OCI-LY1 (cell line): Measurements from ENCODE around the gene GALNT17.

Source experiments
- H2AFZ ChIP-seq: fragments of 200-600 bp; sonication (generic), shearing (Covaris generic); 2 replicates; pipeline ENCODE4 v1.6.0; 2014; ENCODE audit warnings: antibody characterized with exemption, mild to moderate bottlenecking, low read length
- H3F3A ChIP-seq: fragments of 200-600 bp; sonication (generic), shearing (Covaris generic); 2 replicates; pipeline ENCODE4 v1.6.0; 2014; ENCODE audit warnings: mild to moderate bottlenecking, antibody characterized with exemption, low read length, moderate library complexity; ENCODE audit not compliant: insufficient read depth
- H3K27ac ChIP-seq: fragments of 200-600 bp; sonication (generic); 2 replicates; pipeline ENCODE4 v1.5.1; 2014; ENCODE audit warnings: low read length, mixed run types, mild to moderate bottlenecking, low read depth; ENCODE audit not compliant: poor library complexity, severe bottlenecking
- H3K27me3 ChIP-seq: fragments of 200-600 bp; sonication (generic); 2 replicates; pipeline ENCODE4 v1.6.0; 2014; ENCODE audit warnings: antibody characterized with exemption, mild to moderate bottlenecking, low read length, moderate library complexity; ENCODE audit not compliant: insufficient read depth
- H3K36me3 ChIP-seq: fragments of 200-600 bp; sonication (generic); 2 replicates; pipeline ENCODE4 v1.6.1; 2014; ENCODE audit warnings: mild to moderate bottlenecking, antibody characterized with exemption, low read length, moderate library complexity, mixed read lengths; ENCODE audit not compliant: insufficient read depth
- H3K4me1 ChIP-seq: fragments of 200-600 bp; sonication (generic); 2 replicates; pipeline ENCODE4 v1.5.1; 2014; ENCODE audit warnings: mild to moderate bottlenecking, low read length, moderate library complexity; ENCODE audit not compliant: insufficient read depth, severe bottlenecking
- H3K4me2 ChIP-seq: fragments of 200-600 bp; sonication (generic), shearing (Covaris generic); 2 replicates; pipeline ENCODE4 v1.6.1; 2014; ENCODE audit warnings: low read length
- H3K4me3 ChIP-seq: fragments of 200-600 bp; sonication (generic); 2 replicates; pipeline ENCODE4 v1.5.1; 2014; ENCODE audit warnings: low read length, low read depth, mild to moderate bottlenecking, mixed read lengths; ENCODE audit not compliant: poor library complexity, severe bottlenecking
- H3K79me2 ChIP-seq: fragments of 200-600 bp; shearing (Covaris generic); 2 replicates; pipeline ENCODE4 v1.6.1; 2016; ENCODE audit warnings: mixed run types, low read length, mixed read lengths; ENCODE audit not compliant: insufficient read depth
- H3K9ac ChIP-seq: fragments of 200-600 bp; sonication (generic), shearing (Covaris generic); 2 replicates; pipeline ENCODE4 v1.6.1; 2014; ENCODE audit warnings: mild to moderate bottlenecking, low read length, mixed read lengths
- H3K9me2 ChIP-seq: fragments of 200-600 bp; sonication (generic), shearing (Covaris generic); 2 replicates; pipeline ENCODE4 v1.6.1; 2014; ENCODE audit warnings: low read depth, mild to moderate bottlenecking, low read length, mixed read lengths
- H3K9me3 ChIP-seq: fragments of 200-600 bp; shearing (Covaris generic); 2 replicates; pipeline ENCODE4 v1.6.1; 2014; ENCODE audit warnings: low read length, mixed read lengths
- H4K20me1 ChIP-seq: fragments of 200-600 bp; sonication (generic), shearing (Covaris generic); 2 replicates; pipeline ENCODE4 v1.6.0; 2016; ENCODE audit warnings: mild to moderate bottlenecking, low read length; ENCODE audit not compliant: insufficient read depth
- EZH2 ChIP-seq: fragments of 200-600 bp; sonication (generic), shearing (Covaris generic); IDR thresholded peaks from 2 replicates; pipeline ENCODE4 v1.8.0; 2017; ENCODE audit warnings: borderline replicate concordance, mixed run types, mild to moderate bottlenecking, antibody characterized with exemption, low read length, moderate library complexity, mixed read lengths
- TF ChIP-seq, protein P1 (sequence below): fragments of 200-600 bp; sonication (generic), shearing (Covaris generic); IDR thresholded peaks from 2 replicates; pipeline ENCODE4 v1.5.1; 2017; ENCODE audit warnings: mild to moderate bottlenecking, antibody characterized with exemption, low read length, moderate library complexity, mixed read lengths

GALNT17 gene

GRCh38 chr7:71409550-71410157 is 277.7 kb downstream of the GALNT17 start:
- no peak overlapping the region for H3K27ac ChIP-seq
- no peak overlapping the region for H3K4me2 ChIP-seq
- H4K20me1 ChIP-seq, result no peaks in the 10 kb centered on the region
- no peaks in the 10 kb centered on the region for H3K36me3 ChIP-seq
- no peaks in the 10 kb centered on the region for H3K4me1 ChIP-seq
- H3K27me3 ChIP-seq, result no peaks in the 10 kb centered on the region
- H3K9me2 ChIP-seq, result no peaks in the 10 kb centered on the region
- H3K9me3 ChIP-seq, result no peaks in the 10 kb centered on the region
- no peaks in the 10 kb centered on the region for H3F3A ChIP-seq
- no peaks in the 10 kb centered on the region for H3K79me2 ChIP-seq
- TF ChIP-seq, protein P1, sequence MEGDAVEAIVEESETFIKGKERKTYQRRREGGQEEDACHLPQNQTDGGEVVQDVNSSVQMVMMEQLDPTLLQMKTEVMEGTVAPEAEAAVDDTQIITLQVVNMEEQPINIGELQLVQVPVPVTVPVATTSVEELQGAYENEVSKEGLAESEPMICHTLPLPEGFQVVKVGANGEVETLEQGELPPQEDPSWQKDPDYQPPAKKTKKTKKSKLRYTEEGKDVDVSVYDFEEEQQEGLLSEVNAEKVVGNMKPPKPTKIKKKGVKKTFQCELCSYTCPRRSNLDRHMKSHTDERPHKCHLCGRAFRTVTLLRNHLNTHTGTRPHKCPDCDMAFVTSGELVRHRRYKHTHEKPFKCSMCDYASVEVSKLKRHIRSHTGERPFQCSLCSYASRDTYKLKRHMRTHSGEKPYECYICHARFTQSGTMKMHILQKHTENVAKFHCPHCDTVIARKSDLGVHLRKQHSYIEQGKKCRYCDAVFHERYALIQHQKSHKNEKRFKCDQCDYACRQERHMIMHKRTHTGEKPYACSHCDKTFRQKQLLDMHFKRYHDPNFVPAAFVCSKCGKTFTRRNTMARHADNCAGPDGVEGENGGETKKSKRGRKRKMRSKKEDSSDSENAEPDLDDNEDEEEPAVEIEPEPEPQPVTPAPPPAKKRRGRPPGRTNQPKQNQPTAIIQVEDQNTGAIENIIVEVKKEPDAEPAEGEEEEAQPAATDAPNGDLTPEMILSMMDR, result no peak
- TF ChIP-seq EZH2, result no peak
- H3K4me3 ChIP-seq, result no peak overlapping the region
- no peak overlapping the region for H2AFZ ChIP-seq
- H3K9ac ChIP-seq, result no peak overlapping the region

DNA sequence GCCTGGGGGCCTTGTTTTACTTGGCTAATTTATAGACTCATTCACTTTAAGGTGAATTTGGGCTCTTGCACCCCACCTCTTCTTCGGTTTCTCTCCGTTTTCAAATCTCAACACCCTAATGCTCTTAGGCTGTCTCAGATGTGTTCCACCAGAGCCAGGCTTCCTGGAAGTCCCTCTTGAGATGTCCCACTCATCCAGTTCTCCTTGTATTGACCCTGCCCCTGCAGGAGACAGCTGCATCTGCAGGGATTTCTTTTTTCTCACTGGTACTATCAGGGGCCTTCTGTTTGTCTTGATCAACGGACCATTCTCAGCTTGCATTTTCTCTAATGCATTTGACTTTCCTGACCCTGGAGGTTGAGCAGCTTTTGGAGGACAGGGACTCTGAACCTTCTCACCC is 279.5 kb downstream of the GALNT17 start:
- Histone ChIP-seq H3K9ac (no peak overlapping the region), H4K20me1 (no peaks in the 10 kb centered on the region), H3K4me2 (no peak overlapping the region), H3K79me2 (no peaks in the 10 kb centered on the region), H3K9me2 (no peaks in the 10 kb centered on the region), H3F3A (no peaks in the 10 kb centered on the region), H3K4me3 (no peak overlapping the region), H3K27ac (no peak overlapping the region), H3K36me3 (no peaks in the 10 kb centered on the region), H3K27me3 (no peaks in the 10 kb centered on the region), H2AFZ (no peak overlapping the region), H3K9me3 (no peaks in the 10 kb centered on the region), H3K4me1 (no peaks in the 10 kb centered on the region)
- TF ChIP-seq, protein P1, result no peak
- TF ChIP-seq EZH2, result no peak

DNA sequence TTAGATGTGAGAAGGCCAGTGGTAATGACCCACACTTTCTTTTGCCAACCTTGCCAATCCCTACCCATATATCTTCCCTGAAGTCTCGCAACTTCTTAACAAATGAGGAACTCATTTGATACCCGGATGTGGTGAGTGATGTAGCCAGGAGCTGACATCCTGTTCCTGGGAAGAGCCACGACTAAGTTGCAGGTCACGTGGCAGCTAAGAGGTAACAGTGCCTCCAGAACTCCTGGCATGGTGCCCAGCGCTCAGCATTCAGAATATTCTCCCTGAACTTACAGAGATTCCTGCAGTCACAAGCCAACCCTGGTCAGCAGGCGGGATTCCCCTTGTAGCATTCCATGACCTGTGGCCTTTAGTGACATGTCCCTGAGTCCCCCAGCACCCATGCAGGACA is 282.5 kb downstream of the GALNT17 start:
- no peak overlapping the region for H2AFZ ChIP-seq
- no peaks in the 10 kb centered on the region for H3K4me1 ChIP-seq
- no peaks in the 10 kb centered on the region for H3K36me3 ChIP-seq
- H4K20me1 ChIP-seq, result no peaks in the 10 kb centered on the region
- no peaks in the 10 kb centered on the region for H3K79me2 ChIP-seq
- H3K27me3 ChIP-seq, result no peaks in the 10 kb centered on the region
- no peak overlapping the region for H3K9ac ChIP-seq
- no peaks in the 10 kb centered on the region for H3F3A ChIP-seq
- no peak for TF ChIP-seq EZH2
- TF ChIP-seq, protein P1, result no peak
- no peak overlapping the region for H3K27ac ChIP-seq
- no peaks in the 10 kb centered on the region for H3K9me2 ChIP-seq
- H3K9me3 ChIP-seq, result no peaks in the 10 kb centered on the region
- H3K4me2 ChIP-seq, result no peak overlapping the region
- no peak overlapping the region for H3K4me3 ChIP-seq
